Panc1 (cell line): ENCODE data around the gene DPH3. TPM values are rescaled to one million over a fixed set of nuclear protein-coding genes. Genes with fewer than 3 reads are reported as not detected.

ENCODE experiments used
- ATAC-seq: fragments of 200-7000 bp; cut with Tn5 transposase; 2 replicates; pipeline ENCODE4 v1.9.1; 2020; ENCODE audit warnings: mild to moderate bottlenecking, moderate library complexity
- BruUV-seq: library from RNA; stranded (reverse); fragments of 400-500 nt; replicated peaks from 2 replicates; lab custom pipeline; 2021; lab: Mats Ljungman, UMichigan
- CTCF ChIA-PET: fragments of 300-600 bp; sonication (Branson Sonifier 250); formaldehyde crosslinking; loops from one replicate; lab custom pipeline; 2022; ENCODE audit warnings: antibody characterized with exemption; lab: Charles Lee
- POLR2A ChIA-PET: fragments of 300-600 bp; sonication (Branson Sonifier 250); formaldehyde crosslinking; loops from one replicate; lab custom pipeline; 2022; ENCODE audit warnings: antibody characterized with exemption; lab: Charles Lee
- DNase-seq: peaks from one replicate; pipeline ENCODE4 v3.0.0-alpha.2; 2010; ENCODE audit warnings: low read depth, low spot score
- H3K27ac ChIP-seq: 2 replicates; pipeline ENCODE4 v1.5.1; 2011; ENCODE audit warnings: mild to moderate bottlenecking, low read length, inconsistent platforms
- H3K27me3 ChIP-seq: fragments of 200-500 bp; sonication (Bioruptor generic); 2 replicates; pipeline ENCODE4 v1.6.0; 2014; ENCODE audit warnings: low read length, inconsistent platforms; ENCODE audit not compliant: control insufficient read depth, insufficient read depth
- H3K36me3 ChIP-seq: fragments of 200-500 bp; sonication (Bioruptor generic); 2 replicates; pipeline ENCODE4 v1.5.1; 2014; ENCODE audit warnings: inconsistent platforms, mild to moderate bottlenecking, low read length, moderate library complexity; ENCODE audit not compliant: control insufficient read depth, insufficient read depth
- H3K4me1 ChIP-seq: 2 replicates; pipeline ENCODE4 v1.5.1; 2011; ENCODE audit warnings: inconsistent platforms, mild to moderate bottlenecking, low read length, moderate library complexity; ENCODE audit not compliant: control insufficient read depth, insufficient read depth
- H3K4me3 ChIP-seq, 2 experiments: 2 replicates each; pipeline ENCODE4 v1.5.1; 2011 to 2012; ENCODE audit warnings: low read depth in 2 of 2, low read length in 2 of 2, mild to moderate bottlenecking in 2 of 2, inconsistent platforms in 1 of 2, moderate library complexity in 1 of 2
- H3K9me3 ChIP-seq: fragments of 200-500 bp; sonication (Bioruptor generic); 2 replicates; pipeline ENCODE4 v1.5.1; 2014; ENCODE audit warnings: low read depth, mild to moderate bottlenecking, inconsistent platforms, low read length, moderate library complexity; ENCODE audit not compliant: control insufficient read depth, insufficient read depth
- CTCF ChIP-seq: fragments of 450-650 bp; IDR thresholded peaks from 2 replicates; pipeline ENCODE4 v1.5.1; 2017; ENCODE audit warnings: mild to moderate bottlenecking
- POLR2AphosphoS5 ChIP-seq: IDR thresholded peaks from 2 replicates; pipeline ENCODE4 v1.6.1; 2012; ENCODE audit warnings: mild to moderate bottlenecking, low read depth, low read length, moderate library complexity
- REST ChIP-seq, 2 experiments: IDR thresholded peaks; 2 replicates each; pipeline ENCODE4 v1.6.1; 2011 to 2012; ENCODE audit warnings: low read depth in 2 of 2, control low read depth in 1 of 2, low read length in 1 of 2, mild to moderate bottlenecking in 1 of 2, moderate library complexity in 1 of 2; ENCODE audit not compliant: insufficient read depth in 1 of 2
- SIN3A ChIP-seq: IDR thresholded peaks from 2 replicates; pipeline ENCODE4 v1.6.1; 2012; ENCODE audit warnings: low read depth, mild to moderate bottlenecking, low read length, moderate library complexity, borderline replicate concordance; ENCODE audit not compliant: insufficient read depth
- TCF7L2 ChIP-seq: IDR thresholded peaks from 2 replicates; pipeline ENCODE4 v1.6.1; 2011; ENCODE audit warnings: mild to moderate bottlenecking, low read depth, low read length, inconsistent platforms
- in situ Hi-C: cut with HindIII; loops from 2 replicates; pipeline ENCODE4 v1.10.0; 2016; ENCODE audit warnings: low sequenced_read_pairs, low pct_unique_long_range_greater_than_20kb
- intact Hi-C: fragments of 100-400 bp; cut with micrococcal nuclease; formaldehyde crosslinking; loops from one replicate; pipeline ENCODE4 v1.10.0; 2022; ENCODE audit not compliant: unreplicated experiment
- total RNA-seq: library from RNA; stranded (reverse); gene quantifications from one replicate; pipeline ENCODE4 v1.2.1, GENCODE V29; 2021; ENCODE audit not compliant: unreplicated experiment

The DPH3 gene
- total RNA-seq, 1 experiment from 2014 or later, result 16.5 TPM

GRCh38 chr3:16307832-16308531, 43.2 kb upstream of the DPH3 start:
- H3K27me3 ChIP-seq, result no peaks in the 10 kb centered on the region
- in situ Hi-C loops, result no loop called here
- intact Hi-C loops, result no loop called here
- H3K36me3 ChIP-seq, result no peaks in the 10 kb centered on the region
- no peak overlapping the region for H3K27ac ChIP-seq
- no peak overlapping the region for H3K4me3 ChIP-seq
- no peak for TF ChIP-seq POLR2AphosphoS5
- no peak for TF ChIP-seq CTCF
- no peak for TF ChIP-seq TCF7L2
- no peak for TF ChIP-seq REST (IDR thresholded peaks at IDR 0.05; ENCODE audit: insufficient read depth in 1 of 2, low read depth in 2 of 2, low read length in 1 of 2)
- TF ChIP-seq SIN3A, result no peak
- DNase-seq, result no peak
- no peaks in the 10 kb centered on the region for H3K9me3 ChIP-seq
- no peaks in the 10 kb centered on the region for H3K4me1 ChIP-seq
- POLR2A ChIA-PET, result no interaction called here
- no TSS peak for BruUV-seq
- CTCF ChIA-PET, result no interaction called here
- ATAC-seq, result no peak

- no TSS peak for BruUV-seq
- Histone ChIP-seq H3K4me1 (no peaks in the 10 kb centered on the region), H3K9me3 (no peaks in the 10 kb centered on the region), H3K27ac (no peak overlapping the region), H3K4me3 (no peak overlapping the region), H3K36me3 (no peaks in the 10 kb centered on the region), H3K27me3 (no peaks in the 10 kb centered on the region)
- ATAC-seq, result no peak
- in situ Hi-C loops (no loop called here), intact Hi-C loops (no loop called here)
- POLR2A ChIA-PET, result no interaction called here
- TF ChIP-seq TCF7L2, result no peak
- no peak for TF ChIP-seq CTCF
- no peak for TF ChIP-seq POLR2AphosphoS5
- TF ChIP-seq REST (IDR thresholded peaks at IDR 0.05; ENCODE audit: insufficient read depth in 1 of 2, low read depth in 2 of 2, low read length in 1 of 2), result no peak
- no peak for TF ChIP-seq SIN3A
- no peak for DNase-seq
- CTCF ChIA-PET, result no interaction called here
These were observed 40.4 kb upstream of the DPH3 start for GRCh38 chr3:16305111-16305541.
